ENCODE results near the gene HOATZ. TPM values are rescaled to one million over a fixed set of nuclear protein-coding genes. Genes with fewer than 3 reads are reported as not detected.

HOATZ gene
- total and polyA plus RNA-seq, 2 of the 13 experiments (the other 11 are each of a cell fraction or from before 2014, with no cell fraction given) = not detected

DNA sequence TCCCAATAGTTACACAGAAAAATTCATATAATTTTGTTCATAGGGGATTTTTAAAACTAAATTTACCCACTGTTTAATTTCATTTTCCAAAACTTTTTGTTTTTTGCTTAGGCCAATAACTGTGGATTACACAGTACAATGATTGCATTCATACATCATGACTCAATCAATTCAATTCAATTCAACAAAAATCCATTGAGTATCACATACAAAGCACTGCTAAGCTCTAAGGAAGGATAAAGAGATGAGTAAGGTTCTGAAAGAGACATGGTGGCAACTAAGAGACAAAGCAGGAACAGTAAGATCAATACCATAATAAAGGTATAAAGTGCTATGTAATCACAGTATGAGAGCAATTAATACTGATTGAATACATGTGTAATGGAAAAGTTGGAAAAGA is 16.6 kb downstream of the HOATZ start (continued):
- TF ChIP-seq NFIB (CRISPR knock-in tag; IDR thresholded peaks at IDR 0.05; ENCODE audit: borderline replicate concordance) = no peak
- TF ChIP-seq JUND (CRISPR knock-in tag; IDR thresholded peaks at IDR 0.05) = no peak

- WGBS (ENCODE audit: low lambda C conversion rate) = 17% methylated on average over 9 of the region's 9 CpGs
- no peak for TF ChIP-seq NFYB (CRISPR knock-in tag; IDR thresholded peaks at IDR 0.05)
- TF ChIP-seq SRSF4 (IDR thresholded peaks at IDR 0.05; ENCODE audit: low read depth, low read length, poor library complexity, severe bottlenecking) = no peak
- no peak for TF ChIP-seq SETDB1 (CRISPR knock-in tag; IDR thresholded peaks at IDR 0.05; ENCODE audit: borderline replicate concordance)
- no peak for TF ChIP-seq PAX8 (CRISPR knock-in tag; IDR thresholded peaks at IDR 0.05; ENCODE audit: borderline replicate concordance)
- no peak for TF ChIP-seq EEA1 (CRISPR knock-in tag; IDR thresholded peaks at IDR 0.05; ENCODE audit: borderline replicate concordance)
- TF ChIP-seq HNRNPUL1 (IDR thresholded peaks at IDR 0.05; ENCODE audit: low read depth, low read length) = no peak
- TF ChIP-seq ATF1 (CRISPR knock-in tag; IDR thresholded peaks at IDR 0.05) = no peak
- no peak for TF ChIP-seq ZNF501 (CRISPR knock-in tag; IDR thresholded peaks at IDR 0.05)
- TF ChIP-seq HMGA1 (CRISPR knock-in tag; conservative IDR thresholded peaks at IDR 0.05) = no peak
- no peak for TF ChIP-seq ZNF83 (CRISPR knock-in tag; IDR thresholded peaks at IDR 0.05; ENCODE audit: borderline replicate concordance)
- no peak for TF ChIP-seq CREM (IDR thresholded peaks at IDR 0.05)
- no peak for TF ChIP-seq CREM (CRISPR knock-in tag; IDR thresholded peaks at IDR 0.05)
- TF ChIP-seq ZNF749 (CRISPR knock-in tag; IDR thresholded peaks at IDR 0.05; ENCODE audit: borderline replicate concordance) = no peak
- TF ChIP-seq ZNF441 (CRISPR knock-in tag; IDR thresholded peaks at IDR 0.05; ENCODE audit: borderline replicate concordance) = no peak
- no peak for TF ChIP-seq ZNF569 (CRISPR knock-in tag; IDR thresholded peaks at IDR 0.05; ENCODE audit: borderline replicate concordance)
- TF ChIP-seq ZNF275 (CRISPR knock-in tag; IDR thresholded peaks at IDR 0.05; ENCODE audit: borderline replicate concordance) = no peak
- no peak for TF ChIP-seq NR2F1 (CRISPR knock-in tag; IDR thresholded peaks at IDR 0.05)
- no peak for TF ChIP-seq ARNTL (CRISPR knock-in tag; IDR thresholded peaks at IDR 0.05)
- TF ChIP-seq KDM5B (CRISPR knock-in tag; IDR thresholded peaks at IDR 0.05; ENCODE audit: borderline replicate concordance) = no peak
- TF ChIP-seq SMARCE1 (IDR thresholded peaks at IDR 0.05; ENCODE audit: borderline replicate concordance) = no peak
- no peak for TF ChIP-seq SYNCRIP (IDR thresholded peaks at IDR 0.05; ENCODE audit: insufficient read depth, low read depth, low read length)
- no TSS peak for BruUV-seq (replicated peaks)
- Histone ChIP-seq H3K4me1 (ENCODE audit: insufficient read depth, low read length) (no peaks in the 10 kb centered on the region), H3K79me2 (ENCODE audit: insufficient read depth, low read length) (no peaks in the 10 kb centered on the region), H3K27ac (ENCODE audit: extremely low read length, insufficient read depth, low read length) (no peak overlapping the region), H3K27me3 (ENCODE audit: control insufficient read depth in 1 of 2, insufficient read depth in 2 of 2, low read length in 2 of 2) (peaks cover 0 to 5% of the 10 kb centered on the region in 2 experiments; a peak in 2 of 5 replicates), H3K4me2 (ENCODE audit: low read depth, low read length) (no peak overlapping the region), H2AFZ (ENCODE audit: low read length) (no peak overlapping the region), H3K9me3 (ENCODE audit: low read length) (no peaks in the 10 kb centered on the region), H3K36me3 (replicated peaks in 1 of 2; ENCODE audit: control insufficient read depth in 1 of 2, insufficient read depth in 2 of 2, low read length in 2 of 2) (no peaks in the 10 kb centered on the region), H3K9ac (ENCODE audit: insufficient read depth, low read depth, low read length) (no peak overlapping the region), H4K20me1 (ENCODE audit: insufficient read depth, low read length) (no peaks in the 10 kb centered on the region), H3K4me3 (replicated peaks in 1 of 3; ENCODE audit: insufficient read depth in 1 of 3, low read depth in 2 of 3, low read length in 3 of 3) (no peak overlapping the region)
- ChIA-PET POLR2A (no interaction called here), CTCF (ENCODE audit: low intra/inter-chr PET ratio, low total read pairs) (no interaction called here)
- DNase-seq (ENCODE audit: low spot score) (no peak), FAIRE-seq (no peak), ATAC-seq (no peak)
- intact Hi-C loops (cut with micrococcal nuclease; ENCODE audit: unreplicated experiment) = no loop called here
- in situ Hi-C loops (cut with HindIII; ENCODE audit: extremely low pct_ligation_motif_present, low pct_unique_long_range_greater_than_20kb) = no loop called here
Measured at GRCh38 chr11:111531687-111532364, 17.2 kb downstream of the HOATZ start.
